ENCODE measurements around the gene TMED9.

The TMED9 gene

DNA sequence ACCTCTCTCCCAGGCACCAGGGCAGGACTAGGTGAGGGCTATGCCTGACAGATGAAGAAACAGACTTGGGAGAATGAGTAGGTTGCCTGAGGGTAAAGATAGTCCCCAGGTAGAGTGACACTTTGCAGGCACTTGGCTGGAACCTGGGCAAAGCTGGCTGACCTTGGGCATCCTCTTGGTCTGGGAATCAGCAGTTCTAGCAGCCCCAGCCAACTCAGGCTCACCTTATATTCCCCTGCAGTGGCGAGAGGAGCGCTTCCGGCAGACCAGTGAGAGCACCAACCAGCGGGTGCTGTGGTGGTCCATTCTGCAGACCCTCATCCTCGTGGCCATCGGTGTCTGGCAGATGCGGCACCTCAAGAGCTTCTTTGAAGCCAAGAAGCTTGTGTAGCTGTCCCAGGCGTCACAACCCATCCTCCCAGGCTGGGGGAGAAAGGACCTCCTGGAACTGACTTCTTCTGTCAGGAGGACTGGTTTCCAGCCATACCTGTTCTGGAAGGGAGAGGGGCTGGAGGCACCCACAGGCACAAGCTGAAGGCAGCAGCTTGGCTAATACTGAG, 3.1 kb downstream of the TMED9 start:
- no peak overlapping the region for H3K27ac ChIP-seq
- no peak for TF ChIP-seq ZFX (IDR thresholded peaks at IDR 0.05)
- TF ChIP-seq, protein P1, sequence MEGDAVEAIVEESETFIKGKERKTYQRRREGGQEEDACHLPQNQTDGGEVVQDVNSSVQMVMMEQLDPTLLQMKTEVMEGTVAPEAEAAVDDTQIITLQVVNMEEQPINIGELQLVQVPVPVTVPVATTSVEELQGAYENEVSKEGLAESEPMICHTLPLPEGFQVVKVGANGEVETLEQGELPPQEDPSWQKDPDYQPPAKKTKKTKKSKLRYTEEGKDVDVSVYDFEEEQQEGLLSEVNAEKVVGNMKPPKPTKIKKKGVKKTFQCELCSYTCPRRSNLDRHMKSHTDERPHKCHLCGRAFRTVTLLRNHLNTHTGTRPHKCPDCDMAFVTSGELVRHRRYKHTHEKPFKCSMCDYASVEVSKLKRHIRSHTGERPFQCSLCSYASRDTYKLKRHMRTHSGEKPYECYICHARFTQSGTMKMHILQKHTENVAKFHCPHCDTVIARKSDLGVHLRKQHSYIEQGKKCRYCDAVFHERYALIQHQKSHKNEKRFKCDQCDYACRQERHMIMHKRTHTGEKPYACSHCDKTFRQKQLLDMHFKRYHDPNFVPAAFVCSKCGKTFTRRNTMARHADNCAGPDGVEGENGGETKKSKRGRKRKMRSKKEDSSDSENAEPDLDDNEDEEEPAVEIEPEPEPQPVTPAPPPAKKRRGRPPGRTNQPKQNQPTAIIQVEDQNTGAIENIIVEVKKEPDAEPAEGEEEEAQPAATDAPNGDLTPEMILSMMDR (conservative IDR thresholded peaks at IDR 0.05), result no peak

DNA sequence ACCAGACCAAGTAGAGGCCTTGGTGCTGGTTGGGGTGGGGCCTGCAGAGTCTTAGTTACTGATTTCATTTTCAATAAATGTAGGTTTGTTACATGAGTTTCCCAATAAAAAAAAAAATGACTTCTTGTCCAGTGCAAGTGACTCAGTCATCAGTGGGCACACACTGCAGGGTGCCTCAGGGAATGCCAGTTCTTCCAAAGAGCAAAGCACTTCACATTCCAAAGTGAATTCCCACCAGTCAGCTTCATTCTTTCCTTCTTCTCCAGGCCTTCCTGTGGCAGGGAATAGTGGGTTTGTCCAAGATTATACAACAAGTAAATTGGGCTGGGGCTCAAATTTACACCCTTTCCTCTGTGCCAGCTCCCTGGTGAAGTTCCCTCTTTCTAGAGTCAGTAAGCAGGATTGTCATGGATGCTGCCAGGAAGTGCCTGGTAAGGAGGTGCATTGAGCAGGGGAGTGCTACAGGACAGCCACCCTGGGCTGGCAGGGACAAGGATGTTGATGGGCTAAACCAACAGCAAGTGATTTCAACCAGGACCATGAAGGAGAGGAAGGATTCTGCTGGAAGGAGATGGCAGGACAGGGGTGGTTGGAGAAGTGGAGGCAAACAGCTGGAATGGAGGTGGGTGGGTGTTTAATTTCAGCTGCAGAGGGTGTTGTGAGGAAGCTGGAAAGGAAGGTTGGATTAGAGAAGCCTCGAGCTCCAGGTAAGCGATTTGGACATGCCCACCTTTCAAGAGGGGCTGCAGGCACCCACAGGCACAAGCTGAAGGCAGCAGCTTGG, 4.2 kb downstream of the TMED9 start:
- TF ChIP-seq, protein P1 (conservative IDR thresholded peaks at IDR 0.05), result no peak
- no peak for TF ChIP-seq ZFX (IDR thresholded peaks at IDR 0.05)
- no peak overlapping the region for H3K27ac ChIP-seq

DNA sequence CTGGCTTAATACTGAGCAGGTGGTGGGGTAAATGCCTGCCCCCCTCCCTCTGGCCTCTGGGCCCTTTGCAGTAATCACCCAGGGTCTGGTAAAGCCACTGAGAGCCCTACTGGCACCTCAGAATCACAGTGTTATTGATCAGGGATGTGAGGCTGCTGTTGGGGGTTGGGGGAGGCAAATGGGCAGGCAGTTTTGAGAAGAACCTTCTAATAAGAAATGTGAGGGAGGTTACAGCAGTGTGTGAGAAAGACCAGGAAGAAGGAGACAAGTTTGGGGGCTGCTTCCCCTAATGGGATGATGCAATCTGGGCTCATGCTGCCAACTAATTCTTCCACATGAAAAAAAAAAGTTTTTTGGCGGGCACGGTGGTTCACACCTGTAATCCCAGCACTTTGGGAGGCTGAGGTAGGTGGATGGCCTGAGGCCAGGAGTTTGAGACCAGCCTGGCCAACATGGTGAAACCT, 4.8 kb downstream of the TMED9 start:
- H3K27ac ChIP-seq, result no peak overlapping the region
- TF ChIP-seq ZFX (IDR thresholded peaks at IDR 0.05), result no peak
- TF ChIP-seq, protein P1 (conservative IDR thresholded peaks at IDR 0.05), result no peak

DNA sequence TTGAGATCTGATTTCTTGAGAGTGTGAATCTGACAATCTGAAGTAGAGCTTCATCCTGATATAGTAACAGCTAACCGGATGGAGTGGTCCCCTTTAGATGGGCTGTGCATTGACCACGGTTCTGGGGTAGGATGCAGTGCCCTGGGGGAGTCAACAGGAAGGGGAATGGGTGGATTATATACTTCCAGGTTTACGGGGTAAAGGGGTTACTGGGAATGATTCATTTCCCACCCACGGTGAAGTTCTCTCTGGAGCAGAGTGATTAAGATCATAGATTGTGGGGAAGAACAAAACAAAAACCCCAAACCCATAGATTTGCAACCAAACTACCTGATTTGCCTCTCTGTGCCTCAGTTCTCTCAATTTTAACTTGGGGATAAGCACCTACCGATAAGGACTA, 6.5 kb downstream of the TMED9 start:
- TF ChIP-seq, protein P1 (conservative IDR thresholded peaks at IDR 0.05), result no peak
- TF ChIP-seq ZFX (IDR thresholded peaks at IDR 0.05), result no peak
- H3K27ac ChIP-seq, result no peak overlapping the region

DNA sequence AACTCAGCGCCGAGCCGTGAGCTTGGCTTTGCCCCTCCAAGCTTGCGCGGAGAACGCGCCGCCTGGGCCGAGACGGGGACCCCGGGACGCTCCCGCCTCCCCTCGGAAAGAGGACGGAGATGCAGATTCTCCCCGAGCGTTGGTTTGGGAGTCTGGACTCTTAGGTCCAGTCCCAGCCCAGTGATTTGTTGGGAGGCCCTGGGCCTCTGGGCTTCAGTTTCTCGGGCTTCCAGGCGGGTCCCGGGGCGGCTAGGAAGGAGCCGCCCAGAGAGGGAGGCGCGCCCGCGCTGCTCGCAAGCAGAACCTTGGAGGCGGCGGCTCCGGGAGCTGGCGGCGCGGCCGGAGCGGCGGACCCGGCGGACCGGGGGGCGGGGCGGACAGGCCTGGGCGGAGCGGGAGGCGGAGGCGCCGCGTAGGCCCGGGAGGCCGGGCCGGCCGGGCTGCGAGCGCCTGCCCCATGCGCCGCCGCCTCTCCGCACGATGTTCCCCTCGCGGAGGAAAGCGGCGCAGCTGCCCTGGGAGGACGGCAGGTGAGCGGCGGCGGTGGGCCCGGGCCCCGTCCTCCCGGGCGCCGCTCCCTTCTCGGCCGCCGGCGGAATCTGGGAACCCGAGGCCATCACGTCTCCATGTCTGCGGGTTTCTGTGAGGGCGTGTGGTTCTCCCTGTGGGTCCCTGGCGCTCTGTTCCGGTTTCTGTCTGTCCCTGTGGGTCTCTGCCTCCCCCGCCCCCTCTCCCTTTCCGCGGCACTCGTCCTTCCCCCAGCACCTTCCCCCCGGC, 7.9 kb downstream of the TMED9 start, which contains the start of gene B4GALT7:
Gene B4GALT7 (plus strand): TSS at position 402 of the 777 bp plus-strand sequence. CDS start 79 bp downstream, at position 481.
- peak; percentile 91; the same call in 1 of the 2 replicates for TF ChIP-seq ZFX (IDR thresholded peaks at IDR 0.05)
- TF ChIP-seq, protein P1 (conservative IDR thresholded peaks at IDR 0.05), result no peak; the same call in 1 of the 2 replicates
- peak within 1 kb of the TSS; percentile 80 for H3K27ac ChIP-seq

DNA sequence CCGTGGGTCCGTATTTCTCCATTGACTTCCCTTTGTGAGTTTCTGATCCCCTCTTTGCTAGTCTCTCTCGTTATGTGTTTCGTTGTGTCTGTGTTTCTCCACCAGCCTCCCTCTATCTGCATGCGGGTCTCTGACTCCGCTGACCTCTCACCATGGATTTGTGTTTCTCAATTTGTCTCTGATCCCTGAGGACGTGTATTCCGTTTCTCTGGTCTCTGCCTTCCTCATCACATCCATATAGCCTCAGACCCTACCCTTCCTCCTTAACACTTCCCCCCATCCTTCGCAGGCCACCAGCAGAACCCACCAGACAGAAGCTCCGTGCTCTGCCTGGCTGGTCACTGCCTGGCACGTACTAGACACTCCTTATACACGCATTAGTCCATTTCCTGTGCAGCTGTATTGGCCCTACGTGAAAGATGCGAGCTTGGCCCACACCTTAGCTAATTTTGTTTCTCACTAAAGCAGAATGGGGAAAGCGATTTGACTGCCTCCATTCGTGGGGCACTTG, 8.6 kb downstream of the TMED9 start:
- peak overlapping the region; percentile 80 for H3K27ac ChIP-seq

More for the DNA sequence above, 8.6 kb downstream of the TMED9 start:
- no peak for TF ChIP-seq ZFX (IDR thresholded peaks at IDR 0.05)
- TF ChIP-seq, protein P1 (conservative IDR thresholded peaks at IDR 0.05), result no peak
